Fibroblast of skin of back (primary cell): Measurements from ENCODE around the gene GAL. TPM values are rescaled to one million over a fixed set of nuclear protein-coding genes. Genes with fewer than 3 reads are reported as not detected.
"Not testable (repeated sequence)": the region's sequence is repeated elsewhere in the genome, so short reads cannot be mapped to it uniquely, and the experiment has no call there.

Experiments used
- DNase-seq: peaks from one replicate; pipeline ENCODE4 v3.0.0-alpha.2; 2013
- polyA plus RNA-seq, 2 experiments: library from polyadenylated mRNA; unstranded; fragments of 120-200 nt; gene quantifications; one replicate each; pipeline ENCODE4 v1.2.1, GENCODE V29; 2013; ENCODE audit not compliant: insufficient read length in 2 of 2

Gene GAL, protein sequence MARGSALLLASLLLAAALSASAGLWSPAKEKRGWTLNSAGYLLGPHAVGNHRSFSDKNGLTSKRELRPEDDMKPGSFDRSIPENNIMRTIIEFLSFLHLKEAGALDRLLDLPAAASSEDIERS
- polyA plus RNA-seq (2013, experiment 1 of 2; ENCODE audit: insufficient read length), result 0.19 TPM
- not detected for polyA plus RNA-seq (2013, experiment 2 of 2; ENCODE audit: insufficient read length)

DNA sequence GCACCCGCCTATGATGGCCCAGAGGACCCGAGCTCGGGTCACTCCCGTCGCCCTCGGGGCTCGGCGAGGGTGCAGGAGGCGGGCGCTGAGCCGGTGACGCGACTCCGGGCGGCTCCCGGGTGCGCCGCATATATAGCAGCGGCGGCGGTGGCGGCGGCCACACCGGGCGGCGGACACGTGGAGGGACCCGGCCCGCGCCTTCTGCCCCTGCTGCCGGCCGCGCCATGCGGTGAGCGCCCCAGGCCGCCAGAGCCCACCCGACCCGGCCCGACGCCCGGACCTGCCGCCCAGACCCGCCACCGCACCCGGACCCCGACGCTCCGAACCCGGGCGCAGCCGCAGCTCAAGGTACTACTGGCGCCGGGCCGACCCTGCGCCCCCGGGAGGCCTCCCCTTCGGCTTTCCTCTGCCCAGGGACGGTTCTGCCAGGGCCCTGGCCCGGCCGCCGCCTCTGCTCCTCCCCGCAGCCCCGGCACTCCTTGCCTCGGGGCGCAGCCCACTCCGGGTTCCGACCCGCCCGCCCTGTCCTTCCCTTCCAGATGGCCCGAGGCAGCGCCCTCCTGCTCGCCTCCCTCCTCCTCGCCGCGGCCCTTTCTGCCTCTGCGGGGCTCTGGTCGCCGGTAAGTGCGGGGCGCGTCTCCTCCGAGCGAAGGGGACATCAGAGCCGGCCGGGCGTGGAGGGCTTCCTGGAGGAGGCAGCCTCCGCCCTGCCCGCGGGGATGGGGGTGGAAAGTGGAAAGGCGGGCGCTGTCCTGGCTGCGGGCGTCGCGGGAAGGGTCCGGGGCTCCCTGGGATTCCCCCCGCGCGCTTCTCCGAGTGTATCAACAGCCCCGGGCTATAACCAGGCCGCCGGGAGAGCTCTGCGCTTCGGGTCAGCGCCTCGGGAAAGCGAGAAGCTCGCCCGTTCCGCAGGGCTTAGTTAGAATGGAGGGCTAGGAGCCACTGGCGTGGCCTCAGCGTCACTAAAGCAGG, at the start of gene GAL:
Gene GAL (plus strand): TSS at position 160 of the 972 bp plus-strand sequence. CDS start 380 bp downstream, at position 540.
- no peak for DNase-seq

DNA sequence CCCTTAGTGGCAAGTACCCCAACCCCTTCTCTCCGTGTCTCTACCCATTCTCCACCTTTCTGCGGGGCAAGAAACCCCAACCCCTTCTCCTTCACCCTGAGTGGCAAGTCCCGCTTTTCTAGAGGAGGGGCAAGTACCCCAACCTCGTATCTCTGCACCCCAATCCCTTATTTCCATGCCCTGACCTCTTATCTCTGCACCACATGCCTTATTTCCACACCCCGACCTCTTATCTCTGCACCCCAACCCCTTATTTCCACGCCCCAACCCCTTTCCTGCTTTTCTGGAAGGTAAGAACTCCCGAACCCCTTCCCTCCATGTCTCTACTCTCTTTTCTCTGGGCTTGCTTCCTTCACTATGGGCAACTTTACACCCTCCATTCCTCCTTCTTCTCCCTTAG, 49.7 kb upstream of the GAL start:
- not testable (repeated sequence) for DNase-seq

GRCh38 chr11:68635172-68635571, 49.2 kb upstream of the GAL start:
- DNase-seq, result not testable (repeated sequence)

GRCh38 chr11:68635883-68636282, 48.5 kb upstream of the GAL start:
- not testable (repeated sequence) for DNase-seq

DNA sequence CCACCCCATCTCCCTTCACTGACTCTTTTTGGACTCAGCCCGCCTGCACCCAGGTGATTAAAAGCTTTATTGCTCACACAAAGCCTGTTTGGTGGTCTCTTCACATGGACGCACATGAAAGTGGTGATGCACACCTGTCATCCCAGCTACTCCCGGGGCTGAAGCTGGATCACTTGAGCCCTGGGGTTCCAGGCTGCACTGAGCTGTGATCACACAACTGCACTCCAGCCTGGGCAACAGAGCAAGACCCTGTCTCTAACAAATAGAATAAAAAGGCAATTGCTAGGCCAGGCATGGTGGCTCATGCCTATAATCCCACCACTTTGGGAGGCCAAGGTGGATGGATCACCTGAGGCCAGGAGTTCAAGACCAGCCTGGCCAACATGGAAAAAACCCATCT, 45.0 kb upstream of the GAL start:
- not testable (repeated sequence) for DNase-seq

DNA sequence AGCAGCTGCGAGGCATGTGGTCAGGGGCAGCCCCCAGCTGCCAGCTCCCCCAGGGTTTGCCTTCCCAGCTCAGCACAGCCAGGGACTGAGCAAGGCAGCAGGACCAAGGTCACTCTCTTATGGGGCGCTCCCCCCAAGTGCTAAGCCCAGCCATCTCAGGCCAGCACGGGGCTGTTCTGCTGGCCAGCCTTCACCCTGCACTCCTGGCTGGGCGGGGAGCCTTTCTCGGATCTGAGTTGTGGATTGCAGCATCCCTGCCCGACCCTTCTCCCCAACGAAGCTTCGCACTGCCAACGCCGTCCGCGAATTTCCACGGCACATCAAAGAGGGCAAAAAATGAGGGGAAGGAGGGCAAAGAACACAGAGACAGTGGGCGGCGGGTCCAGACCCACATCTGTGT, 42.5 kb upstream of the GAL start:
- DNase-seq, result no peak

DNA sequence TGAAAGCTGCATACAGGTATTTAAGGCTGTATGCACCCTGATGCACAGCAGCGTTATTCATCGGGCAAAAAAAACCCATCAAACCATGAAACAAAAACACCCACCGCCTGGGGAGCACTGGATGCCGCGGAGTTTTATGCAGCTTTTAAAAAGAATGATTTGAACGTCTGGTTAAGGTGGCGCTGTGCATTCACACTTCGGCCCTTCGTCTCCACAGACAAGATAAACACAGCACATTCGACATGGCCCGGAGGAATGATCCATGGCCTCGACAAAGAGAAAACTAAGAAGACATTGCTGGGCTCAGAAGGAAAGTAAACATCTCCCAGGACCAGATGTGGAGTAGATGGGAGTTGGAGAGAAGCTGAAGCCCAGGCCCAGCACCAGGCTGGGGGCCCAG, 40.8 kb upstream of the GAL start:
- DNase-seq, result peak; percentile 13

DNA sequence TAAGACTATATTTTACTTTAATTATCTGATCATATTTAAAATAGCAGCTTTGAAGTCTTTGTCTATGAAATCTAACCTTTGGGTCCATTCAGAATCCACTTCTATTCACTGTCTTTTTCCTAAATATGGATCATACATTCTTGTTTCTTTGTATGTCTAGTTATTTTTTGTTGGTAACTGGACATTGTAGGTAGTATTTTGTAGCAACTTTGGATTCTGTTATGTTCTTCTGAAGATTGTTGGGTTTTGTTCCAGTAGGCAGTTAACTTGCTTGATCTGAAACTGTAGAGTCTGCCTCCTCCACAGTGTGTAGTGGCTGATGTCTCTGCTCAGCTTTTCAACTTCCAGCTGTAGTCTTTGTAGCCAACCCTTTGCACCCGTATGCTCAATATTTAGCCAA, 37.5 kb upstream of the GAL start:
- DNase-seq, result no peak

DNA sequence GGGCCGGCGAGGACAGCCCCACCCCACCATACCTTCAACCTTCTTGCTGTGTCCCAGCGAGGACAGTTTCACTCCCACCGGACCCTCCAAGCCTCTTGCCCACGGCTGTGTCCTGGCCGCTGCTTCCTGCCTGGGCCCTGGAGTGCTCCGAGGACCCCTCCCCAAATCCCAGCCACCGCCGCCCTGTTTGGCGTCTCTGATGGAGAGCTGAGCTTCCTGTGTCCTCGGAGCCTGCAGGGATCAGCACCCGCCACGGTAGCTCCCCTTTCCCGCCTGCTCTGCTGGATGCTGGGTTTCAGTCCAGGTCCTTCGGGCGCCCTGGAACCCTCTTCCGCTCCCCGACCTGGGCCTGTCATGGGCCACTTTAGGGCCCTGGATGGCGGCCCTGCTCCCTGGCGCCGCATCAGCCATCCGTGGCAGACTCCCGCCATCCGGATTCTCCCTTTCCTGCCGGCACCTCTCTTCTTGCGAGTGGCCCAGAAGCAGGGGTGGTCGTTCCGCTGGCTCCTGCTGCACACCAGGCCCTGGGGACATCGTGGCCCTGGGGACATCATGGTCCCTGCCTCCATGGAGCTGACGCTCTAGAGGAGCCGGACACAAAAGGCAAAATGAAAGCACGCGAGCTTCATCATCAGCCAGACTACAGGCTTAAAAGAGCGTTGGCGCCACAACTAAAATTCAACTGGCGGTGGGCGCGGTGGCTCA, 34.3 kb upstream of the GAL start:
- DNase-seq, result no peak

DNA sequence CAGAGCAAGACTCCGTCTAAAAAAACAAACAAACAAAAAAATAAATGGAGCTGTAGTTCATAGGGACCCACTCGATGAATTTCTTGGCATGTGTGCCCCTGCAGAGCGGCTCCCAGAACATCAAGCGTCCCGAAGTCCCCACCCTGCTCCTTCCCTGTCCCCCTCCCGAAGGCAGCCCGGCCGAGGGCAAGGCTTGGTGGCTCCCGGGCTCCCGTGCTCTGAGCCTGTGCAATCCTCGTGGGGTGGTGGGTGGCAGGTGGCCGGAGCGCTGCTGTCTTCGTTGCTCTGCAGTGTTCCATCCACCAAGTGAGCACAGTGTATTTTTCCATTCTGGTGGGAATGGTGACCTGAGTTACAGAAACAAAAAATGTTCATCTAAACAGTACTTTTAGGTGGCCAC, 33.5 kb upstream of the GAL start:
- DNase-seq, result no peak

DNA sequence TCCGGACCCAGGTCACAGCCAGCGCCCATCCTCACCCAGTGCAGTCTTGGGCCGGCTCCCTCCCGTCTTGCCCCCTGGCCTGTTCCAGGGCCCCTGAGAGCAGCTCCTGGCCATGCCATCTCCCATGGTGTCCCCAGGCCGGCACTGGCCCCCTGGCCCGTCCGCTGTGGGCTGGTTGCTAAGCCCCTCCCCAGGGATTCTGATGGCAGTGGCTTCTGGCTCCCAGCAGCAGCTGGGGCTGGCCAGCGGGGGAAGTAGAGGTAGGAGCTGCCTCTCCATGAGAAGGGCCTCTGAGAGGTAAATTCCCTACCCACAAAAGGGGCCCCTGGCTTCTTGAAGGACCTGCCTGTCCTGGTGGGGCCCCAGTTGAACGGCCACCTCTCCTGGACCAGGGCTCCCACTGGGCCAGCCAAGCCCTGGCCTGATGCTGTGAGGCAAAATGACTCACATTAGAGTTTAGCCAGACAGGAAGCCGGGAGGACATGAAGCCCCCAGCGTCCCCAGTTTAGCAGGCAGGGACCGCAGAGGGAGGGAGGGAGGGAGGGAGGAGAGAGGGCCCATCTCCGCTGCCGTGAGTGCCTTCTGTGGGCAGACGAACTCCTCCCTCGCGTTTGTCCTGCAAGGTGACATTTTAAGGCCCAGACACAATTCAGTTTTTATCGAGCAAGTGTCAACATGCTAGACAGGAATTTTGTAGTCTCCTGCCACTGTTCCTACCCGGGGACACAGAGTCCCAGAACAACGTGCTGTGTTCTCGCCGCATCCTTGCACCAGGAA, 32.9 kb upstream of the GAL start:
- DNase-seq, result peak; percentile 38

DNA sequence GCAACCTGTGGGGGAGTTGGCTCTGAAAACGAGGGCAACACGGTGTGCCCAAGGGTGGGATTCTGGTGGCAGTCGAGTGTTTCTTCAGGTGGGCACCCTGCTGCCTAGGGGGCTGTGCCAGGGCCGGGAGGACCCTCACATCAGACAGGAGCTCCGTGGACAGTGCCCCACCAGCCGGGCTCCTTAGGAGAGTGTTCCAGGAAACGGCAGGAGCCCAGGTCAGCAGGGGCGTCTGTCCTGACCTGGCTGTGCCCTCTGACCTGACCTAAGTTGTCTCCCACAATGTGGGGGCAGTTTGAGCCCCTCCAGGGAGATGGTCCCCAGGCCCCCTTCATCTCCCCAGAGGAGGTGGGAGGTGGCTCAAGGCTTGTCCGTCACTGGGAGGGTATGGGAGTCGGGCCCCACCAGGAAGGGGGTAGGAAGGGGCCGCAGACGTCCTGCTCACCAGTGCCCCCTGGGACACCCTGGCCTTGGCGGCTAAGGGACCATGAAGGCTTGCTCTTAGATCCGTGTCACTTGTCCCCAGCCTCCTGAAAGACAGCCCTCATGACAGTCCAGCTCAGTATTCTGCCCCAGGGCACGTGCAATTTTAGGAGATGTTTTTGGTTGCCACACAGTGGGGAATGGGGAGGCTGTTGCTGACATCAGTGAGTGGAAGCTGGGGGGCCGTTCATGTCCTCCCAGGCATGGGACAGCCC, 32.2 kb upstream of the GAL start:
- DNase-seq, result no peak

DNA sequence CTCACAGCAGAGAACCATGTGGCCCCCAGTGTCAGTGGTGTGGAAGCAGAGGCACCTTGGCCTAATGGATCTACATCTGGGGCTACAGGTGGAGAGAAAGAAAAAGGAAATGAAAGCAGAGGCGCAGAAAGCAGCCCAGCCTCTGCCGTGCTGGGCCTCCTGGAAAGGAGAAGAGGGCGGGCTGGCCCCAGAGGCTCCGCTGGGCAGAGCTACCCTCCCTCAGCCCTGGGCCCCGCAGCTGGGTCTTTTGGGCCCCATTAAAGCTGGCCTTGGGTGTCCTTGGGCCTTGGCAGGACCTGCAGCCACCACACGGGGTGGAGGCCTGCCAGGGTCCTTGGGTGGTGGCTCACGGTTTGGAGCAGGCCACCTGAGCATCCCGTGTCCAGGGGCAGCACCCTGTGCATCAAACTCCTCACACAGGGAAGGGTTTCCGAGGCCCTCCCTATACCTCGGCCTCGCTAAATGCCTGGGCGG, 31.6 kb upstream of the GAL start:
- no peak for DNase-seq

DNA sequence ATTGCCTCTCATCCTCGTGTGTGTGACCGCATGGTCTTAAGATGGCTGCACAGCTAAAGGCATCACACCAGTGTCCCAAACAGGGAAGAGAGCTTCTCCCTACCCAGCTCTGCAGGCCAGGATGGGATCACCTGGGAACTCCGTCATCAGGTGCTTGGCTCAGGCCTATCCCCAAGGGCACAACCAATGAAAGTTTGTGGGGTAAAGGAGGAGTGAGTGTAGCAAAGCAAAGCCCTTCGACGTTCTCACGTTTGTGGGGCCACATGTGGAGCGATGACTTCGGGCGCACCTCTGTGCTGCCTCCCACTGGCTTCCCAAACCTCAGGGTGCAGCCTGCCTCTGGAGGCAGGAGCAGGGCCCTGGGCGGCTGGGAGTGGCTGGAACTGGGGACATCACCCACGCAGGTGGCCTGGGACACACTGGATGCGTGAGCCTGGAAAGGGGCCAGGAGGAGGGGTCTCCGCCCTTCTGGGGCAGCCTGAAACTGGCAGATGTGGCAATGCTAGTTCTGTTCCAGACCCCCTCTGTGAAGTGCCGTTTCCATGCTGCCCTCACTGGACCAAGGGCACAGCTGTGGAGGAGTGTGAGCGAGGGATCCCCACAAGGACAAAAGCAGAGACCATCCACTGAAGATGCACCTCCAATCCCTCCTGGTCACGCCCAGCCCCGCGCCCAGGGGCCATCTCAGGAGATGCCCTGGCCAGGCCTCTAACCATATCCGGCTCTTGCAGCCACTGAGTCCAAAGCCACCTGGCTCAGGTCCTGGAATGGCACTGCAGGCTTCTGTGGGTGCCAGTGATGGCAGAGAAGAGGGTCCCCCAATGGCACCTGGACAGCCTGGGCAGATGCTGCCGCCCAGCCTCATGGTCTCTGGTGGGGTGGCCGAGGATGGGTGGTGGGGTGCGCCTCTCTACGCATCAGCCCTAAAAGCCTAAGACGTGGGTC, 30.6 kb upstream of the GAL start:
- DNase-seq, result no peak

- DNase-seq, result no peak
Observed at GRCh38 chr11:68654978-68655377, 29.4 kb upstream of the GAL start.

DNA sequence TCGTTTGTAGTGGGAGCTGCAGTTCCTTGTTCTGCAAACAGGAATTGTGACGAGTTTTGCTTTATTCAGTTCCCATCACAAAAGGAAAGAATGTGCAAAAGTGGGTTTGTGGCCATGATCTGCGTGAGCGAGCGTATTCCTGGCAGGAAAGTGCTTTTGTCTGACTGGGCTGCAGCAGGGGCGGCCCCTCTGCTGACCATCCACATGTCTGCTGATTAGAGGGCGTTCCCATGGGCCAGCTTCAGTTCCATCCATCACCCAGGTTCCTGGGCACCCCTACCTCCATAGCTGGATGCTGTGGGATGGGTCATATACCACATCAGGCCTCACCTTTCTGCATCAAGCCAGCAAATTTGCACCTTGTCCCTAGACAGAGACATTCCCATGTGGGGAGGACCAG, 28.9 kb upstream of the GAL start:
- no peak for DNase-seq

- no peak for DNase-seq
Observed at GRCh38 chr11:68655806-68656205, 28.5 kb upstream of the GAL start.

DNA sequence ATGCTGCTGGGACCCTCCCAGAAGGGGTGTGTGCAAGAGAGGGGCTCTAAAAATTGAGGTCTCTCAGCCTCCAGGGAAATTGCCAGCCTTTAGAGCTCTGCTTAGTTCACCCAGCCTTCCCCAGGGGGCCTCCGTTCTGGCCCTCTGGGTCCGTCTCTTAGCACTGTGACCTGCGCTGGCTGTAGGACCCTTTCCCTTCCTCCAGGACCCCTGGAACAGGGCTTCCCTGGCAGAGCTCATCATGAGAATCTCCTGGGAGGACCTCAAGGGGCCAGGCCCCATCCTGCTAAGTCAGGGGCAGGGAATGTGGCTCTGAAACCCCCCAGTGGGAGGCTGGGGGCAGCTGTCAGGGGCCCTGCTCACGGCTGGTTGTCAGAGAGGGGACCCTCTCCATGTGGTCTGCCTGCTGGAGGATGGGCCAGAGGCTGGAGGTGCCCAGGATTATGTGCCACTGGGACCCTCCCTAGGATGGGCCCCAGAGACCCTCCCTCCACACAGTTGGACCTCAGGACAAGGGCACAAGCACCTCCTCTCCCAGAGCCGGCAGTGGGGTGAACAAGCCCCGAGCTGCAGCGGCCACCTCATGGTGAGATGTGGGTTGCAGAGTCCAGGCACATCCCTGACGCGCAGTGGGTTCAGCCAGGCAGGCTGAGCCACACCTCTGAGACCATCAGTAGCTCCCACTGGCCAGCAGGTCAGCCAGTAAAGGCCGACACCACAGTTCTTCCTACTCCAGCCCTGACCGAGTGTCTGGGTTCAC, 27.1 kb upstream of the GAL start:
- DNase-seq, result no peak

DNA sequence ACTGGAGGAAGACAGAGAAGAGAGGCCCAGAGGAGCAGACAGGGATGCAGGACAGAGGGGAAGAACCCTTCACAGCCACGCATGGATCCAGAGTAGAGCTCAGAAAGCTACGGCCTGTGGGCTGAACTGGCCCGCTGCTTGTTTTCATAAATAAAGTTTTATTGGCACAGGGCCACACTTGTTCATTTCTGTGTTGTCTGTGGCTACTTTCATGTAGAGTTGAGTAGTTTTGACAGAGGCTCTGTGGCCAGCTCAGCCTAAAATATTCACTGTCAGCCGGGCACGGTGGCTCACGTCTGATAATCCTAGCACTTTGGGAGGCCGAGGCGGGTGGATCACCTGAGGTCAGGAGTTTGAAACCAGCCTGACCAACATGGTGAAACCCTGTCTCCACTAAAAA, 26.2 kb upstream of the GAL start:
- DNase-seq, result no peak

- no peak for DNase-seq
Observed at GRCh38 chr11:68658661-68659060, 25.7 kb upstream of the GAL start.
